TTC549 (cell line): ENCODE measurements around the gene IFT57.

ENCODE experiments used
- FAIRE-seq: peaks from 2 replicates; lab custom pipeline; 2012; peaks lifted over from hg19 to GRCh38; lab: Jason Lieb, UNC

The IFT57 gene

GRCh38 chr3:108218811-108219210, 3.4 kb downstream of the IFT57 start:
- FAIRE-seq, result no peak

GRCh38 chr3:108215871-108216270, 6.4 kb downstream of the IFT57 start:
- no peak for FAIRE-seq

DNA sequence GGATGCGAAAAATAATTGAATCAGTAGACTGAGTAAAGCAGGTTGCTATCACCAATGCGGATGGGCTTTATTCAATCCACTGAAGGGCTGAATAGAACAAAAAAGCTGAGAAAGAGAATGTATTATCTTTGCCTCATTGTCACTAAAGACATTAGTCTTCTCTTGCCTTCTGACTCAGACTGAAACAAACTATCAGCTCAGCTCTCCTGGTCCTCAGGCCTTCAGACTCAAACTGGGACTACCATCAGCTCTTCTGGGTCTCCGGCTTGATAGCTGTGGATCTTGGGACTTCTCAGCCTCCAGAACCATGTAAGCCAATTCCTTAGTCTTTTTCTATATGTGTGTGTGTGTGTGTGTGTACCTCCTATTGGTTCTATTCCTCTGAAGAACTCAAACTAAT, 12.6 kb downstream of the IFT57 start:
- no peak for FAIRE-seq

- no peak for FAIRE-seq
Measured at GRCh38 chr3:108208831-108209230, 13.4 kb downstream of the IFT57 start.

DNA sequence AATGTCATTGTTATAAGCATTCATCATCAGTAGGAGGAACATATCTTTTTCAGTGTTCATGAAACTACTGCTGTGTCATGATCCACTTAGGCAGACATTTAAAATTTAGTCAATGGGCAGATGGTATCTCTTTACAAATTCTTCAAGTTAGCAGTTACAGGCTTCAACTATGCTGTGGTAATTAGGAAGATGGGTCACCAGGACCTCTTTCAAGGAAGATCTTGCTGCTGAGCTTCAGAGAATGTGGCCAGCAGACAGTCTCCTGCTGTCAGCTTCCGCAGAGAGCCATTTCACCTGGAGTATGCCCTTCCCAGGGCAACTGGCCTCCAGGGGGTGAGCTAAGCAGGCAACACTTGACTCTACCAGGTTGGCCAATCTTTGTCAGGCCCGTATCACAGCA, 19.4 kb downstream of the IFT57 start:
- FAIRE-seq, result no peak

DNA sequence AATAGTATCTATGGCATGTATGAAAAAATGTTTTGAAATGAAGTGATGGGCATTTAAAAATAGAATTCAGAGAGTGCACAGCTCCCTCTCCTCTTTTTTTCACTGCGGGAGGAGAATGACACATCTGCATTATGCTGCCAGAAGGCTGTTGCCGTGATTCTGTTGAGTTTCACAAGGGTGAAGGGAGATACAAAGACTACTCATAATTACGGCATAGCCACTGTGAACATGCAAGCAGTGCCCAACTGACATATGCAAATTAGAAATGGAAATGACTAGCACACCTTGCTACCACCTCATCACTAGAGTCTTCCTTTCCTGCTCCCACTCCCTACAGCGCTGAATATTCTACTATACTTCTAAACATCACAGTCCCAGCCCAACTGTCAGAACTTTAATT, 20.1 kb downstream of the IFT57 start:
- FAIRE-seq, result no peak

DNA sequence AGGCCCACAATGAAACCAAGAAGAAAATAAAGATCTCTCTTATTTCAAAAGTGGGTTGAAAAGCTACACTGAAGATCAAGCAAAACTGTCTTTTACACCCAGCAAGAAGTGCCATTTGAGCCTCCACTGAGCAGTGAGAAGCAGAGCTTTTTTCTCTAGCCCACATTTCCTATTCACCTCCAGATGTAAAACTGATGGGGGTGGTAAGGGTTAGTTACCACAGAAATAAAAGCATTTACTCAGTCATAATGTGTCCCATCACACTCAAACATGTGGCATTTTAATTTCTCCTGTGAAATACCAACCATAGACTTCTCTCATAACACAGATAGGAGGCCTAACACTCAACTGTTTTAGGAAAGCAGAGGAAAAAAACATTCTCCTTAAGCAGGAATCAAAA, 21.0 kb downstream of the IFT57 start:
- FAIRE-seq, result no peak

GRCh38 chr3:108200578-108200977, 21.6 kb downstream of the IFT57 start:
- FAIRE-seq, result no peak

GRCh38 chr3:108200024-108200423, 22.2 kb downstream of the IFT57 start:
- FAIRE-seq, result no peak

- no peak for FAIRE-seq
Measured at GRCh38 chr3:108191394-108191793, 30.8 kb downstream of the IFT57 start.

DNA sequence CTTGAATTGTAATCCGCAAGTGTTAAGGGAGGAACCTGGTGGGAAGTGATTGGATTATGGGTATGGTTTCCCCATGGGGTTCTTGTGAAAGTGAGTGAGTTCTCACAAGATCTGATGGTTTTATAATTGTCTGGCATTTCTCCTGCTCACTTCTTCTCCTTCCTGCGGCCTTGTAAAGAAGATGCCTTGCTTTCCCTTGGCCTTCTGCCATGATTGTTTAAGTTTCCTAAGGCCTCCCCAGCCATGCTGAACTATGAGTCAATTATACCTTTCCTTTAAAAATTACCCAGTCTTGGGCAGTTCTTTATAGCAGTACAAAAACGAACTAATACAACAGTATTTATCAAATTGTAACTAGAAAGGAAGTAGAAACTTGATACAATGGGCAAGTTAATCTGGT, 31.9 kb downstream of the IFT57 start:
- no peak for FAIRE-seq

DNA sequence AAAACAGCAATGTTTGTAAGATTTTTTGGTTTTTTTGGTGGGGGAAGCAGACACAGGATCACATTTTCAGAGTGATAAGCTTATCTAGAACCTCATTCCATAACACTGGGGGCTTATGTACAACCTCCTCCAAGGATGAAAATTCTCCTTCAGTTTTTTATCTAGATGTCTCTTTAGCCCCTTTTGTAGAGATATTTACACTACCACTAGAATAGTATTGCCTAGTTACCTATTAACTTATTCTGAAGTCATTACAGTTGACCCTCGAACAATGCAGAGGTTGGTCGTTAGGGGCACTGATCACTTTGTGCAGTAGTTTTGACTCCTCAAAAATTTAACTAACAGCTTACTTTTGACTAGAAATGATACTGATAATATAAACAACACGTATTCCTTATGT, 32.8 kb downstream of the IFT57 start:
- no peak for FAIRE-seq

DNA sequence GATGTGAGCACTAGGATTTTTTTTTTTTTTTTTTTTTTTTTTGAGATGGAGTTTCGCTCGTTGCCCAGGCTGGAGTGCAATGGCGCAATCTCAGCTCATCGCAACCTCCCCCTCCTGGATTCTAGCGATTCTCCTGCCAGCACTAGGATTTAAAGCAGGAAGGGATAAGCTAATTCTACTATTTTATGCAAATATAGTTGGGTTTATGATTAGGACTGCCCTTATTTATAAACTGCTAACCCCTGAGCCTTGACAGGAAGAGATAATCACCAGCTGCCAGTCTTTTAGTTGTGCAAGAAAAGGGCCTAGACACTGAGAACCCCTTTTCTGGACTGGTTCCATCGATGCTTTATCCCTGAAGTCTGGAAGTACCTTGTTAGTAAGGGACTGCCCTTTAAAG, 36.7 kb downstream of the IFT57 start:
- FAIRE-seq, result no peak

- no peak for FAIRE-seq
Measured at GRCh38 chr3:108184824-108185223, 37.4 kb downstream of the IFT57 start.

DNA sequence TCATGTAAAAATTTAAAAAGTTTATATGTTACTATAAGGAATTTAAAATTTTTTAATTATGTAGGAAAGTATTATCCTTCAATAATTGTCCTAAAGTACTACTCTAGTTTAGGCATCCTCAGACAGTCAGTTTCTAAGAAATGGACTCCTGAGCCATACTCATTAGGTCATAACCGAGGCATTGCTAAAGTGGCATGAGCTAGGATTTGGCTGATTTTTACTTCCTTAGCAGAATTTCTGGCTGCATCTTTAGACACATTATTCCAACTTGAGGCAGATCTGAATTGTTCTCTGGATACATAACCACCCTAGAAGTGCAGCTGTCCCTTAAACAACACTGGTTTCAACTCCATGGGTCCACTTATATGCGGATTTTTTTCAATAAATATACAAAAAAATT, 38.3 kb downstream of the IFT57 start:
- FAIRE-seq, result no peak

GRCh38 chr3:108183181-108183580, 39.0 kb downstream of the IFT57 start:
- no peak for FAIRE-seq

DNA sequence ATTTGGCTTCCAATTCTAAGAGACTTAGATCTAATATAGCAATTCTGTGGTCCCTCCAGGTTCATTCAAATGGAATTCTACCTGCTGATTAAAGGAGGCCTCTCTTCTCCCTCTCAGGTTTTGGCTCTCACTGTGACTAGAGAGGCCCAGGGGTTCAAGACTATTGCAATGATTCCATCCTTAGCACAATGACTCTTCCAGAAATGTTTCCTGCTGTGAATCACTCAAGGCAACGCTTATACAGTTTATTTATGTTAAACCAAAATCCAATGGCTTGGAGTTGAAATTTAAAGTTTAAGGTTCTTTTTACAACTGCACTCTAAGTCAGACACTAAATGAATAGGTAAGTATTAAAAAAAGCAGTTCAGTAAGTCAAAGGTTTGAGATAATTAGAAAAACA, 39.9 kb downstream of the IFT57 start:
- no peak for FAIRE-seq

DNA sequence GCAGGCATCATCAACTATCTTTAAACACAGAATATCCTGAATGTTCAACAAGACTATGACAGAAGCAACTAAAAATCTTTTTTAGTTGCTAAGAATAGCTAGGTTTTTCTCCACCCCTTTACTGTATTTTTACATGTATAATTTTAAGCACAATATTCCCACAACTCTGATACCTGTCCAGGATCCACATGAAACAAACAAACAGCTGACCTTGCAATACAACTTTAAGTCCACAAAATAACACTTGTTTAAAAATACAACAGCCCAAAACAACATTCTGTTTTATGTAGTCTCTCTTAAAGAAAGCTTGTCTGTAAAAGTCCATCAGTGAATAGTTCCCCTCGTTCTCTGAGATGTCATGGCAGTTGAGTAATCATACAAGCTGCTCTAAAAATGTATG, 41.1 kb downstream of the IFT57 start:
- FAIRE-seq, result no peak

DNA sequence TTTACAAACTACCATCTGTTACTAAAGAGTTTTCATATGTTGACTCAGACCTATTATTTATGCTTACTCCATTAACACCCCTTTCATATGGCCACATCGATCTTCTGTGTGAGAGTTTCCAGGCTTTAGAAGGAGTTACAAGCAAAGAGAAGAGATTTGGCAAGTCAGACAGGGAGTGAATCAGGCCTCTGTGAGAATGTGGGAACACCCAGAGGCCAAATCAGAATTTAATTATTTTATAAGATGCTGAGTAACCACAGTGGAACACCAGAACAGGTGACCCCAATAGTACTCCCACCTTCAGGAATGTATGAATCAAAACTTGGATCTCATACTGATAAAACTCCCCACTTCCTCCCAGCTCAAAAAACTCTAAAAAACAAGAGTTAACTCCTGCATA, 42.0 kb downstream of the IFT57 start:
- FAIRE-seq, result no peak

GRCh38 chr3:108178676-108179075, 43.5 kb downstream of the IFT57 start:
- FAIRE-seq, result no peak

GRCh38 chr3:108177536-108177935, 44.7 kb downstream of the IFT57 start:
- FAIRE-seq, result no peak

DNA sequence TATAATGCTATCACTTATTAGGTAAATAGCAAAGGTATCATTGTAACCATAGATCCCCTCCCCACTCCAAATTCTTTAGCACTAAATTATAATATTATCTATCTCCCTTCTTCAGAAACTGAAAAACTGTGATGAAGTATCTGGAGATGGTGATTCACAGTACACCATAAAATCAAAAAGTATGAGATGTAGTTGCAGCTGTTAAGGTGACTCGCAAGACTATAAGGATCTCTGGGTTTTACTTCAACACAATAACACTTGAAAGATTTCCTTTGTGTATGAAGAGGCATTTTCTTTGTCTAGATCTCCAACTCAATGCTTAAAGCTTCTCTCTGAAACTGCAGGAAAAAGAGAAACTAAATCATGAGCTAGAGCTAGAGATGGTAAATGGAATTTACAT, 46.9 kb downstream of the IFT57 start:
- FAIRE-seq, result no peak

GRCh38 chr3:108171106-108171505, 51.1 kb downstream of the IFT57 start:
- FAIRE-seq, result no peak

DNA sequence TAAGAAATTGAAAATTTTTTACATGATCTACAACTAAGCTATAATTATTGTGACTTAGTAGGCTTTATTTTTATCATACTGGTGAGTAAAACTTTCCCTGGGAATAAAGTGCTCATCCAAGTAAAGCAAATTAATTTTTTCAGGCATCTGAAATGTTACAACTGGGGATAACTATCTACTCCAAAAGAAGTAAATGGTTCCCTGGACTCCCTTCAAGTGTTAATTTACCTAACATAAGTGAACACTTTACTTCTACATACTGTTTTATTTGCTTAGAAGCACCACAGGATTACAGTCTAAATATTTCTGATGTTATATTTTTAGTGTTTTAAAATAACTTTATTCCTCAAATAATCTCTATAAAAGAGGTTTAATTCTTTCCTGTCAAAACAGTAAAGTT, 57.8 kb downstream of the IFT57 start:
- no peak for FAIRE-seq

DNA sequence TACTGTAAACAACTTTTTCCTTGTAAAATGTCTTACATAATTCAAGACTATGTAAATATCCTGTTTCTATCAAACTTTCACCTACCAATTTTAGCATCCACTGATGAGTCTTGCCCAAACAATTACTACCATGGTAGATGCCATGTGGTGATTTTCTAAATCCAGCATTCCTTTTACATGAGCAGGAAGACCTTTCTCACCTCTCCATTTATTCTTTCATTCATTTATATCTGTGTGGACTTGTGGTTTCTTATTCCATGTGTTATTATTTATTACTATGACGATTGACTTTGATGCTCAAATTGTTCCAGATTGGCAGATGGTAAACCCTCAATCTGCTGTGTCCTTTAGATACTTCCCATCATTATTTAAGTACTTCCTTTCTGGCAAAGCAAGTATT, 62.4 kb downstream of the IFT57 start:
- FAIRE-seq, result no peak

- FAIRE-seq, result no peak
Measured at GRCh38 chr3:108159105-108159504, 63.1 kb downstream of the IFT57 start.
